UCSD-AML1 (cell line): ENCODE results near the gene RAPGEF5.

Experiments used
- DNase-seq: peaks from one replicate; lab custom pipeline; 2025; ENCODE audit not compliant: unreplicated experiment; lab: John Stamatoyannopoulos, UW

The RAPGEF5 gene

GRCh38 chr7:22128528-22128920 lies 228.4 kb downstream of the RAPGEF5 start:
- DNase-seq, result no peak

GRCh38 chr7:22127835-22128527 lies 229.0 kb downstream of the RAPGEF5 start:
- DNase-seq, result no peak

GRCh38 chr7:22125436-22125835 lies 231.5 kb downstream of the RAPGEF5 start:
- no peak for DNase-seq

GRCh38 chr7:22124941-22125340 lies 232.0 kb downstream of the RAPGEF5 start:
- DNase-seq, result no peak

GRCh38 chr7:22123139-22123538 lies 233.8 kb downstream of the RAPGEF5 start:
- no peak for DNase-seq

GRCh38 chr7:22121702-22122474 lies 235.1 kb downstream of the RAPGEF5 start:
- peak; percentile 9 for DNase-seq

GRCh38 chr7:22120391-22121053 lies 236.4 kb downstream of the RAPGEF5 start:
- DNase-seq, result no peak

GRCh38 chr7:22117222-22117621 lies 239.7 kb downstream of the RAPGEF5 start:
- DNase-seq, result no peak

- DNase-seq, result no peak
Measured at GRCh38 chr7:22116451-22117030, 240.4 kb downstream of the RAPGEF5 start.

GRCh38 chr7:22115689-22116088 lies 241.3 kb downstream of the RAPGEF5 start:
- no peak for DNase-seq

- no peak for DNase-seq
Measured at GRCh38 chr7:22114440-22114981, 242.4 kb downstream of the RAPGEF5 start.

- no peak for DNase-seq
Measured at GRCh38 chr7:22113041-22113440, 243.9 kb downstream of the RAPGEF5 start.

GRCh38 chr7:22111661-22112060 lies 245.3 kb downstream of the RAPGEF5 start:
- no peak for DNase-seq

- DNase-seq, result no peak
Measured at GRCh38 chr7:22110881-22111280, 246.1 kb downstream of the RAPGEF5 start.

- DNase-seq, result peak; percentile 18
Measured at GRCh38 chr7:22110227-22110839, 246.6 kb downstream of the RAPGEF5 start.

- peak; percentile 6 for DNase-seq
Measured at GRCh38 chr7:22109761-22110160, 247.2 kb downstream of the RAPGEF5 start.

GRCh38 chr7:22108151-22108845 lies 248.7 kb downstream of the RAPGEF5 start:
- DNase-seq, result no peak

GRCh38 chr7:22105550-22105949 lies 251.4 kb downstream of the RAPGEF5 start:
- DNase-seq, result no peak

- no peak for DNase-seq
Measured at GRCh38 chr7:22094413-22095342, 262.3 kb downstream of the RAPGEF5 start.
